Tibial artery (tissue), 4 donors: ENCODE measurements around the gene CORO2B.
"Not testable (repeated sequence)": the region's sequence is repeated elsewhere in the genome, so short reads cannot be mapped to it uniquely, and the experiment has no call there.

Source experiments
- DNase-seq, 2 donors: peaks; one replicate each; pipeline ENCODE4 v3.0.0-alpha.2; 2019
- H3K27ac ChIP-seq, 2 donors: fragments of 200-600 bp; sonication (generic) in 1 of 2; 1 replicate in 1 of 2; 2 replicates in 1 of 2; pipeline ENCODE4 v1.5.1; 2018 to 2019; ENCODE audit warnings: mild to moderate bottlenecking in 1 of 2
- H3K27me3 ChIP-seq, 2 donors: fragments of 200-600 bp; sonication (generic) in 1 of 2; one replicate each; pipeline versions ENCODE4 v1.5.1 to v1.6.0; 2016 to 2019
- H3K36me3 ChIP-seq, 3 donors: fragments of 200-600 bp; sonication (generic) in 2 of 3; one replicate each; pipeline ENCODE4 v1.5.1; 2016 to 2019; ENCODE audit warnings: mild to moderate bottlenecking in 2 of 3
- H3K4me1 ChIP-seq, 4 donors: fragments of 200-600 bp; sonication (generic) in 2 of 4; 1 replicate in 3 of 4; 2 replicates in 1 of 4; pipeline ENCODE4 v1.5.1; 2016 to 2019
- H3K4me3 ChIP-seq, 2 donors: fragments of 200-600 bp; sonication (generic) in 1 of 2; 1 replicate in 1 of 2; 2 replicates in 1 of 2; pipeline ENCODE4 v1.5.1; 2018 to 2019; ENCODE audit warnings: mild to moderate bottlenecking in 2 of 2
- H3K9me3 ChIP-seq, 3 donors: fragments of 200-600 bp; sonication (generic) in 1 of 3; one replicate each; pipeline ENCODE4 v1.5.1; 2016 to 2019
- CTCF ChIP-seq, 2 experiments: fragments of 200-600 bp in 1 of 2; fragments of 450-650 bp in 1 of 2; IDR thresholded peaks; one replicate each; pipeline ENCODE4 v1.5.1; 2017 to 2019; ENCODE audit warnings: antibody characterized with exemption in 2 of 2, mild to moderate bottlenecking in 1 of 2, moderate library complexity in 1 of 2
- intact Hi-C: fragments of 100-400 bp; cut with DNase I; formaldehyde crosslinking; loops from one replicate; pipeline ENCODE4 v1.15.0; 2023; ENCODE audit warnings: low total_unique reads

CORO2B gene

GRCh38 chr15:68679161-68679560, 100.4 kb downstream of the CORO2B start:
- no peaks in the 10 kb centered on the region for H3K9me3 ChIP-seq
- H3K4me1 ChIP-seq: no peaks in the 10 kb centered on the region
- DNase-seq: peak in 1 of 2 donors; percentile 43
- H3K36me3 ChIP-seq: no peaks in the 10 kb centered on the region
- no peak overlapping the region for H3K27ac ChIP-seq
- no peak overlapping the region for H3K4me3 ChIP-seq
- TF ChIP-seq CTCF (IDR thresholded peaks at IDR 0.05): no peak
- no peaks in the 10 kb centered on the region for H3K27me3 ChIP-seq
- intact Hi-C loops: loop anchor here (5.0 kb wide), 1 partner anchor 372 kb away; no protein-coding TSS in a partner anchor

DNA sequence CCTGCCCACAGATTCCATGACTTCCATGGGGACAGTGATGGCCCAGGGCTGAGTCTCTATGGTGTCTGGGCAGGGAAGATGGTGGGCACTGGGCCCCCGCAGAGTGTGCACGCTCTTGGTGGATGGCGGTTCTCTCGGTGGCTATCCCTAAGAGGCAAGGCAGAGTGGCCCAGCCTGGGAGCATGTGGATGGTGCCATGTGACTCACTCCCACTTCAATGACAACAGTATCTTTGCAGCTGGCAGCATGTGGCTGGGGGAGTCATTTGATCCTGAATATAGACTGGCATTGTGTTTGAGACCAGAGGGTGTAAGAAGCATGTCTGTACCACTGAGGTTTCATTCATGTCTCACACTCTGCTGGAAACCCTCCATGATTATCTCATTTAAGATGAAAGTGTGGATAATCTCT, 101.2 kb downstream of the CORO2B start:
- no peak for TF ChIP-seq CTCF (IDR thresholded peaks at IDR 0.05)
- no peaks in the 10 kb centered on the region for H3K9me3 ChIP-seq
- H3K4me3 ChIP-seq: no peak overlapping the region
- intact Hi-C loops: loop anchor here (5.0 kb wide), 1 partner anchor 373 kb away; no protein-coding TSS in a partner anchor
- peak in 1 of 2 donors; percentile 52 for DNase-seq
- H3K36me3 ChIP-seq: no peaks in the 10 kb centered on the region
- no peak overlapping the region for H3K27ac ChIP-seq
- H3K27me3 ChIP-seq: no peaks in the 10 kb centered on the region
- no peaks in the 10 kb centered on the region for H3K4me1 ChIP-seq

- DNase-seq: peak in 1 of 2 donors; percentile 19
- H3K36me3 ChIP-seq, intact Hi-C loops, H3K4me3 ChIP-seq, H3K27ac ChIP-seq, H3K9me3 ChIP-seq, H3K27me3 ChIP-seq, H3K4me1 ChIP-seq: not testable (repeated sequence)
Observed at GRCh38 chr15:68680756-68681155, 102.0 kb downstream of the CORO2B start.

DNA sequence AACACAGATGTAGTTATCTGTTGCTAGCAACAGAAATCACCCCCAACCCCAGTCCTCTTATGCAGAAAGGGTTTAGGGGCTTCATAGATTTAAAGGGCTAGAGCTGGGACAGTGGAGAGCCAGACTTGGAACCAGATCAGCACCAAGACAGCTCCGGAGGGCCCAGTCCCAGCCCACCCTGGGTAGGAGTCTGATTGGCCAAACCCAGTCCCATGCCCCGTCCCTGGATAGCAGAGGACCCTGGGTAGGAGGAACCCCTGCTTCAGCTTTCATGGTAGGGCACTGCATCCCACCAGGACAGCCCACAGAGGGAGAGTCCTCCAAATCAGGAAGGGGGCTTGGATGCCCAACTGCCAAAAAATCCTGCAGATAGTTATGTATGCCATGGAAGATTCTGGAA, 103.0 kb downstream of the CORO2B start:
- DNase-seq: peak in 1 of 2 donors; percentile 63
- intact Hi-C loops: no loop called here
- H3K27me3 ChIP-seq: no peaks in the 10 kb centered on the region
- no peak for TF ChIP-seq CTCF (IDR thresholded peaks at IDR 0.05)
- no peaks in the 10 kb centered on the region for H3K36me3 ChIP-seq
- H3K4me1 ChIP-seq: no peaks in the 10 kb centered on the region
- no peaks in the 10 kb centered on the region for H3K9me3 ChIP-seq
- H3K4me3 ChIP-seq: no peak overlapping the region
- no peak overlapping the region for H3K27ac ChIP-seq

GRCh38 chr15:68682330-68682729, 103.5 kb downstream of the CORO2B start:
- Histone ChIP-seq H3K36me3 (no peaks in the 10 kb centered on the region), H3K27ac (no peak overlapping the region), H3K27me3 (no peaks in the 10 kb centered on the region), H3K9me3 (no peaks in the 10 kb centered on the region), H3K4me3 (no peak overlapping the region), H3K4me1 (no peaks in the 10 kb centered on the region)
- peak in 1 of 2 donors; percentile 20 for DNase-seq
- no peak for TF ChIP-seq CTCF (IDR thresholded peaks at IDR 0.05)
- intact Hi-C loops: no loop called here

GRCh38 chr15:68683026-68683425, 104.2 kb downstream of the CORO2B start:
- Histone ChIP-seq H3K27me3 (no peaks in the 10 kb centered on the region), H3K36me3 (no peaks in the 10 kb centered on the region), H3K4me1 (no peaks in the 10 kb centered on the region), H3K27ac (no peak overlapping the region), H3K4me3 (no peak overlapping the region), H3K9me3 (no peaks in the 10 kb centered on the region)
- intact Hi-C loops: no loop called here
- DNase-seq: peak in 1 of 2 donors; percentile 51
- TF ChIP-seq CTCF (IDR thresholded peaks at IDR 0.05): no peak
